Activated CD8-positive, alpha-beta memory T cell treated with anti-CD3 and anti-CD28 coated beads, Interleukin-2, amount 50 U/mL, for 1 hour (primary cell): ENCODE results near the gene CMKLR1.

Experiments
- DNase-seq: peaks from one replicate; pipeline ENCODE4 v3.0.0-alpha.2; 2020; ENCODE audit errors: extremely low read depth

The CMKLR1 gene

GRCh38 chr12:108361606-108362005 lies 22.5 kb upstream of the CMKLR1 start:
- DNase-seq = no peak

- DNase-seq = no peak
These were observed 21.4 kb upstream of the CMKLR1 start for GRCh38 chr12:108360487-108360886.

GRCh38 chr12:108360057-108360456 lies 20.9 kb upstream of the CMKLR1 start:
- no peak for DNase-seq

- DNase-seq = no peak
These were observed 19.5 kb upstream of the CMKLR1 start for GRCh38 chr12:108358580-108358965.

- DNase-seq = no peak
These were observed 18.9 kb upstream of the CMKLR1 start for GRCh38 chr12:108357834-108358579.

GRCh38 chr12:108356835-108357806 lies 18.0 kb upstream of the CMKLR1 start:
- no peak for DNase-seq

GRCh38 chr12:108355069-108355468 lies 16.0 kb upstream of the CMKLR1 start:
- DNase-seq = no peak

- DNase-seq = no peak
These were observed 13.5 kb upstream of the CMKLR1 start for GRCh38 chr12:108352591-108352990.

- DNase-seq = no peak
These were observed 11.4 kb upstream of the CMKLR1 start for GRCh38 chr12:108350511-108350910.

- no peak for DNase-seq
These were observed 10.2 kb upstream of the CMKLR1 start for GRCh38 chr12:108349278-108349688.

DNA sequence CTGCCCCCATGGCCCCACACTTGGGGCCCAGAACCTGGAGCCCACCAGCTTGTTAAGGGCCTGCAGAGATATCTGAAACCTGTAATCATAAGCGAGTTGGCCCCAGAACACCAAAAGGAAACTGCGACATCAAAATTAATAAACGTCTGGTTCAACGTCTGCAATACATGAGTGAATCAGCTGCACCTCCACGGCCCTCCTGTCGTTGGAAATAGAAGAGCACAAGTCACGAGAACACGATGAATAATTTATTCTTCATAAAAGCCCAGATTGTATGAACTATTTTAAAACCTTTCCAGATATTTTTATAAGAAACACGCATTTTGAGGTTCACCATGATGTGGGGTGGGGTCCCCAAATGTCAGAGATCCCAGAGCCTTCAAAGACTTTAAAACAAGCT lies 9.7 kb upstream of the CMKLR1 start:
- no peak for DNase-seq

DNA sequence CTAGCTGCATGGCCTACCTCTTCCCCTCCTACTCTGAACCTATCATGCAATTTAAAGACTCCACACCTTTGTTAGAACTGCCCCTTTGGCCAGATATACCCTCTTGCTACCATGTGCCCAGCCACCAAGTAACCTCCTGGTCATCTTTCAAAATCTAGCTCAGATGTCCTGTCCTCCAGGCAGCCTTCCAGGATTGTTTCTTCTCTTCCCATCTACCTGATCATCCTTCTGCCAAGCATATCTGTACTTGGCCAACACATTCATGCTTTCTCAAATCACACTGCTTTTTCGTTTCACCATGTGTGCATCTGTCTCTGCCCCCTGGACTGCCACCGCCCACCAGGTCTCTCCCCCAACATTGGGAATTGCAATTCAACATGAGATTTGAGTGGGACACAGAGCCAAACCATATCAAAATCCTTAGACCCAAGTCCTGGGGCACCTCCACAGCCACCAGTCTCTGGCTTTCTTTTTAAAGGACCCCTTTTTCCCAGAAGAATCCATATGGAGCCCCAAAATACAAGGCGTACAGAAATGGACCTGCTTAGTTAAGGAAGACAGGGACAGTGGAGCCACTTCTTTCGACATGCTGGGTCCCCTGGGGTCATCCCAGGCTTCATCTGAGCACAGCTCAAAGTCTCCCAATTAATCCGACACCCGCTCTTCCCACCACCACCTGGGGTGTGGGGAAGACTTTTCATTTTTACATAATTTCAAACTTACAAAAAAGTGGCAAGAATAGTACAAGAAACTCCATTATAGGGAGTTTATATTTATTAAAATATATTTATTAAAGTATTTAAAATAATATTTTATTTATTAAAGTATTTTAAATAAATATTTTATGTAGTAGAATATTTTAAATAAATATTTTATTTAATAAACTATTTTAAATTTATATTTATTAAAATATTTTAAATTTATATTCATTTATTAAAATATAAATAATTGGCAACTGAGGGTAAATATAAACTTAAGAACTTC lies 7.9 kb upstream of the CMKLR1 start:
- no peak for DNase-seq

- no peak for DNase-seq
These were observed 6.9 kb upstream of the CMKLR1 start for GRCh38 chr12:108345716-108346633.

DNA sequence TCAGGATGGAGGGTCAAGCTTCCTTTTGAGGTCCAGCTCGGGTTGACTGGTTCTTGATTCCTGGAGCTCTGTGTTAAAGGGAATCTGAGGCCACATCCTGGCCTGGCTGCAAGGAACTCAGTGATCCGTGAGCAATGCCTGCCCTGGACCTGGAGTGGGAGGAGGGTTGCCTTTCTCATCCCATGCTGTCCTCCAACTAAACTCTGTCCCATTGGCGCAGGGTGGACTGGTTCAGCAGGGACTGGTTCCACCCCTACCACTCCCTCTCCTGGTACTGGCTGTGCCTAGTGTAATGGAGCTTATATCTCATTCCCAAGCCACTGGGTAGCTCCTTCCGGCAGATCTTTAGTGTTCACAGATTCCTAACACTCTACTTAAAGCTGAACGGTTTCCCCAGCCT lies 3.9 kb upstream of the CMKLR1 start:
- DNase-seq = no peak

DNA sequence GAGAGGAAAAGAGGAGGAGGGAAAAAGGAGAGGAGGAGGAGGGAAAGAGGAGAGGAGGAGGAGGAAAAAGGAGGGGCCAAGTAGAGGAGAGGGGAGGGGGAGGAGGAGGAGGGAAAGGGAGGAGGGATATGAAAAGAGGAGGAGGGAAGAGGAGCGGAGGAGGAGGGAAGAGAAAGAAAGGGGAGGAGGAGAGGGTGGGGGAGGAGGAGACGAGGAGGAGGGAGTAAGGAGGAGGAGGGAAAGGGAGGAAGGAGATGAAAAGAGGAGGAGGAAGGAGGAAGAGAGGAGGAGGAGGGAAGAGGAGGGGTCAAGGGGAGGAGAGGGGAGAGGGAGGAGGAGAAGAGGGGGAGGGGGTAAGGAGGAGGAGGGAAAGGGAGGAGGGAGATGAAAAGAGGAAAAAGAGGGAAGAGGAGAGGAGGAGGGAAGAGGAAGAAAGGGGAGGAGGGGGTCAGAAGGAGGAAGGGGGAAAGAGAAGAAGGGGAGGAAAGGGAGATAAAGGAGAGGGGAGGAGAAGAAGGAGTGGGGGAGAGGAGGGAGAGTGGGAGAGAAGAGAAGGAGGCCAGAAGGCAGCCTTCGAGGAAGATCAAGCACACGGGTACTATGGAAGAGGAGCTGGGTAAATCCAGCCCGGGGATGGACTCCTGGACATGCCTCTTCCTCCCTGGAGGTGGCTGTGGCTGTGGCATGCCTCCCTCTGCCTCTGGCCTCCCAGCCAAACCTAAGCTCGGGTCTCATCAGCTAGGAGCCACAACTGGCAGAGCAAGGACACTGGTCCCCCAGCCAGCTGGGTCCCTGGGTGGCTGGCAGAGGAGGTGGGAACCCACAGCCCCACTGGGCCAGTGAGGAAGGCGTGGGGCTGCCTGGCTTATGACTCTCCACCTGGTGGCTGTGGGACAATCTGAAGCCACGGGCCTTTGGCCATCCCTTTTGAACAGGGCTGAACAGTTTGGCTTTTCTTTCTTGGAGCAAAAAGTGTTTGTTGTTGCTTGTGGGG lies 3.0 kb upstream of the CMKLR1 start:
- DNase-seq = no peak

DNA sequence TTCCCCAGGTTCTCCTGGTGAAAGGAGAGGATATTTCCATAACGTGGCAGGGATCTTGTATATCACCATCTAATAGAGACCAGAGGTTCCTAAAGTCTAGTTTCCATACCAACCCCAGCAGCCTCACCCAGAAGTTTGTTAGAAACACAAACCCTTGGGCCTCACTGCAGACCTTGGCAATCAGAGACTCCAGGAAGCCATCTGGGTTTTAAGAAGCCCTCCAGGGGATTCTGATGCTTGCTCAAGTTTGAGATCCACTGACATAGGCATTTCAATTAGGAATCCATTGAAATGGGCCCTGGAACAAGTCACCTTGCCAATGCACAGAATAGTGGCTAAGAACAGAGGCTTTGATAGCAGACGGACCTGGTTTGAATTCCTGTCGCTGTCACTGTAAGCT lies 2.2 kb upstream of the CMKLR1 start:
- DNase-seq = no peak

- no peak for DNase-seq
These were observed 926 bp upstream of the CMKLR1 start for GRCh38 chr12:108340037-108340436.

- DNase-seq = no peak
These were observed 1.6 kb downstream of the CMKLR1 start for GRCh38 chr12:108337235-108338223.
